HG02571 (cell line): ENCODE data around the gene METTL18.
A peak's percentile ranks its signal among the peaks of the same experiment; 100 is the strongest.
"Not testable (repeated sequence)": the region's sequence is repeated elsewhere in the genome, so short reads cannot be mapped to it uniquely, and the experiment has no call there.

ENCODE experiments used
- ATAC-seq: cut with Tn5 transposase; IDR thresholded peaks from one replicate; pipeline ENCODE4 v1.9.1; 2021; ENCODE audit warnings: mild to moderate bottlenecking, moderate library complexity; ENCODE audit not compliant: unreplicated experiment

METTL18 gene

GRCh38 chr1:169794530-169795416 lies at the start of gene METTL18:
Gene METTL18 (minus strand): TSS chr1:169794907. CDS start chr1:169793695, 1,212 bp downstream.
- ATAC-seq: peak; percentile 97

DNA sequence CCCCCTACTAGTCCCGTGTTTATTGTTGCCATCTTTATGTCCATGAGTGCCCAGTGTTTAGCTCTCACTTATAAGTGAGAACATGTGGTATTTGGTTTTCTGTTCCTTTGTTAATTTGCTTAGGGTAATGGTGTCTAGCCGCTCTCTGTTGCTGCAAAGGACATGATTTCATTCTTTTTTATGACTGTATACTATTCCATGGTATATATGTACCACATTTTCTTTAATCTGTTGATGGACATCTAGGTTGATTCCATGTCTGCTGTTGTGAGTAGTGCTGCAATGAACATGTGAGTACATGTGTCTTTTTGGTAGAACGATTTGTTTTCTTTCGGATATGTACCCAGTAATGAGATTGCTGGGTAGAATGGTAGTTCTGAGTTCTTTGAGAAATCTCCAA lies 44.2 kb upstream of the METTL18 start:
- no peak for ATAC-seq

DNA sequence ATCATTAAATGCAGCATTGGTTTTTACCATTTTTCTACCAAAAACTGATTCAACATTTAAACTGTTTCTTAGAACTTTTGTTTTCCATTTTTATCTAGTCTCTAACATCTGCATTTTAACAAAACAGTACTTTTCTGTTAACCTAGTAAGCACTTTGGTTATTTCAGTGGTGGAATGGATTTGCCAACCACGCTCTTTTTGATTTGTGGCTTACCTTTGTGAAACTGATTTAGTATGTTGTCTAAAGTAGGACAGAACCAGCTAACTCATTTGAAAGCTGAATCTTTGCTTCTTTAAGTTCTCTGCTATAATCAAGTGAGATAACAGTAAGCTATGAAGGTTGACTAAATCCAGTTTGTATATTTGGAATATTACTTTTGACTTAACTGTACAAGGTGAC lies 41.5 kb upstream of the METTL18 start:
- ATAC-seq: no peak

- ATAC-seq: no peak
Observed at GRCh38 chr1:169835647-169836046, 40.9 kb upstream of the METTL18 start.

- ATAC-seq: no peak
Observed at GRCh38 chr1:169834869-169835268, 40.2 kb upstream of the METTL18 start.

DNA sequence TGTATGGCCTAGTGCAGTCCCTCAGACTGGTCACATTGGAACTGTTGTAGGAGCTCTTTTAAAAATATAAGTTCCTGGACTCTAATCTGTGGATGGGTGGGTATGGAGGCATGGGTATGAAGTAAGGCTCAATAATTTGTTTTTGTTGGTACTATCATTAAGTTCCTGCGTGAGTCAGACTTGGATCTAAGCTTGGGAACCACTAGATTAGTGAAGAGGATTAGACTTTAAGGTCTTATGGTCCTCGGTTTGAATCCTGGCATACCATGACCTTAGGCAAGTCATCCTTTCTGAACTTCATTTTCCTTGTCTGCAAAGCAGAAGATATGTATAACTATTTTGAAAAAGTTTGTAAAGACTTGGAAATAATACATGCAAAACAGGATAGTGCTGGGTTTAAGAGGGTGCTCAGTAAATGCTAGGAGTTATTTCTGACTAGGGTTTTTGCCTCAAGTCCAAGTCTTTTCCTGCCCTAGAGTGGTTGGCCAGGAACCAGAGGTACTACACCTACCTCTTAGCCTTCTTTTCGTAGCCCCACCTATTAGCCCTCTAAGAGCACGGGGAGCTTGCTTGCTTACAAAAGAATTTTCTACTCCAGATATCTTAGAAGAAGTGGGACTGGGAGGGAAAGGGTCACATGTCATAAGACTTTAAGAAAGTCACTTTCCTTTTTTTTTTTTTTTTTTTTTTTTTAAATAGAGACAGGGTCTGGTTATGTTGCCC lies 38.6 kb upstream of the METTL18 start:
- no peak for ATAC-seq

DNA sequence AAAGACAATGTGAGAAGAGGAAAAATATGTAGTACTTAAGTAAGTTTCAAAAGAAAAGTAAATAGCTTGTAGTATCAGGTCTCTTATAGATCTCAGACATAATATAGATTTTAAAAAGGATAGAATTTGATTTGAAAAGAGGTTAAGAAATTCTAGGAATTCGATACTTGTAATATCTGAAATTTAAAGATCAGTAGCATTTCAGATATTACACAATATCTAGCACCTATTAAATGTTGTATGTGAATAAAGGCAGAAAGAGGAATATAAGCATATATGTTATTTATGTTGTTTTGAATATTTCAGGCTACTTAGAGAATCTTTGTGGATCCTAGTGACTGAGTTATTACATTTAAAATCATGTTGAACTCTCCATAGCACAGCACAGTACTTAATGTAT lies 35.0 kb upstream of the METTL18 start:
- no peak for ATAC-seq

DNA sequence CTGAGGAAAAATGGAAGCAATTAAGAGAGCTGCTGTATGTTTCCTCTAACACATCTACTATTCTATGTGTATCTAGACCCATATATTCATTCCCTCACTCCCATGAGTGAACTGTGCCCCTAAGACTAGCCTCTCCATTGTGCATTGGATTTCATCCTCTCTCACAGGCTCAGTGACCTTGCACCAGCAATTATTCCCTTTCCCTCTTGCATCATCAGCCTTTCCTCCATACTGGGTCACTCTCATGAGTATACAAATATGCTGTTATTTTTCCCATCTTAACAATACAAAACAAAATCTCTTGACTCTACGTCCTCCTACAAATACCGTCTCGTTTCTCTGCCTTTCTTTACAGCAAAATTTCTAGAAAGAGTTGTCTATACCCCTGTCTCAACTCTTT lies 29.4 kb upstream of the METTL18 start:
- ATAC-seq: no peak

DNA sequence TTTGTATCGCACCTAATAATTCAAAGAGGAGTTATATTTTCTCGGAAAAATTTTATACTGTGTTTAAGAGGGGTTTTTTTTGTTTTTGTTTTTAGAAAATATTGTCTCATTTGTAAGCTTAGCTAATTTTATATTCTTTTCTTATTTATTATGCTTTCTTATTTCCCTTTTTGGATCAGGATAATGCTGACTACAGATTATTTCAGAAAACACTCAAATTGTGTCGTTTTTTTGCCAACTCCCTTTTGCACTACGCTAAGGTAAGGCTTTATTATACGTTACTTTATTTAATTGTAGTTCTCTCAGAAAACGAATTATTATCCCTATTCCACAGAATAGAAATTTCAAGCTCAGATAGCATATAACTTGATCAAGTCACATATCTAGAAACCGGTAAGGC lies 26.8 kb upstream of the METTL18 start:
- no peak for ATAC-seq

GRCh38 chr1:169816617-169817016 lies 21.9 kb upstream of the METTL18 start:
- no peak for ATAC-seq

GRCh38 chr1:169814265-169814664 lies 19.6 kb upstream of the METTL18 start:
- no peak for ATAC-seq

- no peak for ATAC-seq
Observed at GRCh38 chr1:169812131-169812530, 17.4 kb upstream of the METTL18 start.

- ATAC-seq: not testable (repeated sequence)
Observed at GRCh38 chr1:169811418-169812035, 16.8 kb upstream of the METTL18 start.

DNA sequence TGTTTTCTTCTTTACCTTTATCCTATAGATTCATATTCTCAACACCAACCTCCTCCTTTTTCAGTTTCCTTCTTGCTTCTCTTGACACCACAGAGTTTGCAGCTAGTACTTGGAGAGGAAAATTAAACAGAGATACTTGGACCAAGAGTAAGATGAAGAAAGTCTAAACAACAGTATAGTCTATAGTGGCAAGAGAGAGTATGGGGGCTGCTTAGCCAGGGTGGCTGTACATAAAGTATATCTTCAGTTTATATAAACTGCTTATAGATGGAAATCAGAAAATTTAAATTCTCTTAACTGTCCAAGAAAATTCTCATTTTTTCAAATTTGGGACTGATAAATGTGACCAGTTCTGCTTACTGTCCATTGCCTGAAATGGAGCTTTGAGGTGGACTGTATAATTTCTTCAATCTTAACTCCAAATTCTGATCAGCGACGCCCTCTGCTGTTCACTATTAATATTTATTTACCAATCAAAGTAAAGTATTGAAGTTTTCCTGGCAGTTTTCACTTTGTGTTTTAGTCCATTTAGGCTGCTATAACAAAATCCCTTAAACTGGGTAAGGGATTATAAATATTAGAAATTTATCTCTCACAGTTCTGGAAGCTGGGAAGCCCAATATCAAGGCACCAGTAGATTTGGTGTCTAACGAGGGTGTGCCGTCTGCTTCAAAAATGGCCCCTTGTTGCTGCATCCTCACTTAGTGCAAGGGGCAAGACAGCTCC lies 14.8 kb upstream of the METTL18 start:
- no peak for ATAC-seq

DNA sequence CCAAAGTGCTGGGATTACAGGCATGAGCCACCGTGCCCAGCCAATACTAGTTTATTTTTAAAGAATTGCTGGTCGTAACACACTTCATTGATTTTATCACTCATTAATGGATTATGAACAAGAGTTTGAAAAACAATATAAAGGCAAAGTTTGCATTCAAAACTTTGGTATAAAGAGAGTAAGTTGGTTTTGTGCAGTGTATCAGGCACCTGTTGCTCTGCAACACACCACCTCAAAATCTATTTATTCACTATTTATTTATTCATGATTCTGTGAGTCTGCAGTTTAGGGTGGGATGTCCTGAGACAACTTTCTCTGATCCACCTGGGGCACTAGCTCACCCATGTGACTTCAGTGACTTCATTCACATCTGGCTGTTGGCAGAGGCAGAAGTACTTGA lies 10.2 kb upstream of the METTL18 start:
- no peak for ATAC-seq

GRCh38 chr1:169802888-169803287 lies 8.2 kb upstream of the METTL18 start:
- ATAC-seq: no peak

- no peak for ATAC-seq
Observed at GRCh38 chr1:169797281-169797680, 2.6 kb upstream of the METTL18 start.

DNA sequence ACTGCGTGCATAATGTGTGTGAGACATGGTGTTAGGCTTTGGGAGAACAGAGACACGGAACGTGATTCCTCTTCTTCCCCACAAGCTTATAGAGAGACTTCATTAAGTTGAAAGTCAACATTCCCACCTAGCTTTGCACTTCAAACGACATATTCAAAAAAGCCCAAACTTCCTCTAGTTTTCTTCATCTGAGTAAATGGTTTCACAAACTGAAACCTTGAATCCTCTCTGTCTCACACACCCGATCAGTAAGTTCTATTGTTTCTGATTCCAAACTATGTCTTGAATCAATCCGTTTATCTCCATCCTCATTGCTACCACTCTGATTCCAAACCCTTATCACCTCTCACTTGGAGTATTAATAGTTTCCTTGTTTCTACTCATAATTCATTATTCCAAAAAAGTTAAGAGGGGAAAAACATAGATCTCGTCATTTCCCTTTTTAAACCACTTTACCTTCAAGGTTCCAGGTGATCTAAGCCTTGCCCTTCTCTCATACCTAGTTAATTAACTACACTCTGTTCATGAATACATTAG lies 1.6 kb upstream of the METTL18 start:
- ATAC-seq: no peak

DNA sequence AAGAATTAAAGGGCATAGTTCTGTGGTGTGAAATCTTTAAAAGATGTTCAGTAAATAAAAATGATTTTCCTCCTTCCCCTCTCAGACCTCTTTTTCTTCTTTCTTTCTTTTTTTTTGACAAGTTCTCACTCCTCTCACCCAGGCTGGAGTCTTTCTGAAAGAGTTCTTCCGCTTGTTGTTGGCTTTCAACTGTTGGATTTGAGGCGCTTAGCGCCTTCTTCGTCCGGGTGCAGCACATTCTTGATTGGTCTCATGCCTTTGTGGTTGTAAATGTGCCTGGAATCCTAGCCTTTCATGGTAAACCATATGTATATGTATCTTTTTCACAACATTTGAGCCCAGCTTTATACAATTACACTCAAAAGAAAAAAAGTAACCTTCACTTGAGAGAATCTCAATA lies 980 bp upstream of the METTL18 start:
- ATAC-seq: no peak

GRCh38 chr1:169793730-169794129 lies 977 bp downstream of the METTL18 start:
- ATAC-seq: no peak

DNA sequence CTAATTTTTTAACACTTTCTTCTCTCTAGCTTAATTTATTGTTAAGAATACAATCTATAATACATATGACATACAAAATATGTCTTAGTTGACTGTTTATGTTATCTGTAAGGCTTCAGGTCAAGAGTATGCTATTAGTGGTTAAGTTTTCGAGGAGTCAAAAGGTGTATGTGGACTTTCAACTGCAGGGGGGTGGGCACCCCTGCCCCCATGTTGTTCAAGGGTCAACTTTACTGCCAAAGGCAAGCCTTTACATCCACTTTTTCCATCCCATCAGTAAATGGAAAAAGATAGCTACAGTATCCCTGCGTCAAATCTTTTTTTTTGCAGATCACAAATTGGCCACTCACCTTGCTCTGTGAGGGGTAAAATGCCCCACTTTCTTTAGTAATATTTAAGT lies 6.3 kb downstream of the METTL18 start:
- no peak for ATAC-seq
